CD14-positive monocyte (primary cell): ENCODE data around the gene BORCS8. TPM values are rescaled to one million over a fixed set of nuclear protein-coding genes. Genes with fewer than 3 reads are reported as not detected.
A peak's percentile ranks its signal among the peaks of the same experiment; 100 is the strongest.

Source experiments
- DNase-seq, 3 donors: peaks; one replicate each; pipeline ENCODE4 v3.0.0-alpha.2; 2011 to 2022
- H2AFZ ChIP-seq: 2 replicates; pipeline ENCODE4 v1.6.0; 2012; ENCODE audit warnings: mild to moderate bottlenecking, low read depth, low read length, inconsistent platforms; ENCODE audit not compliant: insufficient read depth, poor library complexity, severe bottlenecking
- H3K27ac ChIP-seq, 2 donors: 1 replicate in 1 of 2; 2 replicates in 1 of 2; pipeline ENCODE4 v1.5.1; 2012 to 2013; ENCODE audit warnings: low read length in 2 of 2, control low read depth in 1 of 2, inconsistent platforms in 1 of 2, low read depth in 1 of 2, mild to moderate bottlenecking in 1 of 2
- H3K27me3 ChIP-seq, 2 donors: one replicate each; pipeline versions ENCODE4 v1.6.0 to v1.6.1; 2011 to 2013; ENCODE audit warnings: low read length in 2 of 2; ENCODE audit not compliant: control insufficient read depth in 2 of 2, insufficient read depth in 2 of 2
- H3K36me3 ChIP-seq, 2 donors: replicated peaks in 1 of 2; 1 replicate in 1 of 2; 2 replicates in 1 of 2; pipeline versions ENCODE4 v1.5.1 to v1.6.1; 2012 to 2013; ENCODE audit warnings: low read length in 2 of 2, control low read depth in 1 of 2, inconsistent platforms in 1 of 2, mild to moderate bottlenecking in 1 of 2; ENCODE audit not compliant: insufficient read depth in 2 of 2, control insufficient read depth in 1 of 2
- H3K4me1 ChIP-seq, 2 donors: 1 replicate in 1 of 2; 2 replicates in 1 of 2; pipeline versions ENCODE4 v1.5.1 to v1.6.1; 2012 to 2013; ENCODE audit warnings: low read length in 2 of 2, control low read depth in 1 of 2, inconsistent platforms in 1 of 2, mild to moderate bottlenecking in 1 of 2, moderate library complexity in 1 of 2; ENCODE audit not compliant: insufficient read depth in 2 of 2, control insufficient read depth in 1 of 2
- H3K4me2 ChIP-seq: replicated peaks from 2 replicates; pipeline ENCODE3; 2012; ENCODE audit warnings: low read length, moderate library complexity, mild to moderate bottlenecking; ENCODE audit not compliant: poor library complexity, severe bottlenecking; ENCODE audit errors: extremely low read depth
- H3K4me3 ChIP-seq, 3 experiments: fragments of 200-600 bp in 1 of 3; sonication (generic) in 1 of 3; replicated peaks in 1 of 3; 1 replicate in 2 of 3; 2 replicates in 1 of 3; pipeline ENCODE4 v1.5.1; 2011 to 2013; ENCODE audit warnings: low read length in 3 of 3, mild to moderate bottlenecking in 3 of 3, control low read depth in 2 of 3, low read depth in 2 of 3, inconsistent platforms in 1 of 3, moderate library complexity in 1 of 3
- H3K79me2 ChIP-seq: 2 replicates; pipeline ENCODE4 v1.6.0; 2012; ENCODE audit warnings: mild to moderate bottlenecking, control low read depth, inconsistent platforms, low read length, moderate library complexity; ENCODE audit not compliant: insufficient read depth
- H3K9ac ChIP-seq: 2 replicates; pipeline ENCODE4 v1.6.0; 2017; ENCODE audit warnings: low read length, mild to moderate bottlenecking; ENCODE audit not compliant: insufficient read depth, poor library complexity, severe bottlenecking
- H3K9me3 ChIP-seq, 2 donors: replicated peaks in 1 of 2; 1 replicate in 1 of 2; 2 replicates in 1 of 2; pipeline versions ENCODE4 v1.5.1 to v1.6.1; 2012 to 2013; ENCODE audit warnings: low read length in 2 of 2, control low read depth in 1 of 2; ENCODE audit not compliant: control insufficient read depth in 1 of 2, insufficient read depth in 1 of 2
- H4K20me1 ChIP-seq: 2 replicates; pipeline ENCODE4 v1.6.0; 2012; ENCODE audit warnings: mild to moderate bottlenecking, low read length, control low read depth, moderate library complexity; ENCODE audit not compliant: insufficient read depth
- H3K27ac Mint-ChIP-seq, 7 donors: one replicate each; pipeline ENCODE4 v1.8.0; 2020; ENCODE audit warnings: mild to moderate bottlenecking in 7 of 7, mixed read lengths in 7 of 7, moderate library complexity in 6 of 7, inconsistent platforms in 2 of 7
- H3K27me3 Mint-ChIP-seq, 3 donors: one replicate each; pipeline ENCODE4 v1.8.0; 2021 to 2022; ENCODE audit warnings: low read depth in 3 of 3, mild to moderate bottlenecking in 3 of 3, mixed read lengths in 3 of 3, moderate library complexity in 3 of 3, inconsistent platforms in 1 of 3
- H3K36me3 Mint-ChIP-seq, 2 donors: one replicate each; pipeline ENCODE4 v1.8.0; 2020; ENCODE audit warnings: mixed read lengths in 2 of 2, inconsistent platforms in 1 of 2, mild to moderate bottlenecking in 1 of 2
- H3K4me1 Mint-ChIP-seq: one replicate; pipeline ENCODE4 v1.8.0; 2020; ENCODE audit warnings: mild to moderate bottlenecking, mixed read lengths
- H3K4me3 Mint-ChIP-seq, 2 donors: one replicate each; pipeline ENCODE4 v1.8.0; 2020; ENCODE audit warnings: mild to moderate bottlenecking in 2 of 2, mixed read lengths in 2 of 2, moderate library complexity in 1 of 2
- H3K9me3 Mint-ChIP-seq, 7 donors: one replicate each; pipeline ENCODE4 v1.8.0; 2020 to 2022; ENCODE audit warnings: mixed read lengths in 7 of 7, mild to moderate bottlenecking in 6 of 7, moderate library complexity in 6 of 7, inconsistent platforms in 2 of 7
- WGBS: methylation state at CpG from one replicate; pipeline ENCODE4 v1.1.5; 2013; ENCODE audit warnings: missing lambda C conversion rate; ENCODE audit not compliant: insufficient coverage; 5-methylcytosine and 5-hydroxymethylcytosine counted together
- intact Hi-C, 2 donors: fragments of 100-400 bp; cut with micrococcal nuclease; formaldehyde crosslinking; loops; one replicate each; pipeline versions ENCODE4 v1.15.0 to v1.15.1; 2023
- polyA plus RNA-seq, 3 donors: library from polyadenylated mRNA; depleted of rRNA in 1 of 3; unstranded in 2 of 3; stranded (reverse) in 1 of 3; fragments of 300-500 nt in 2 of 3; fragments of >200 nt in 1 of 3; fragmentation: Illumina TruSeq in 2 of 3; gene quantifications; 1 replicate in 2 of 3; 2 replicates in 1 of 3; pipeline ENCODE4 v1.2.3, GENCODE V29; 2012 to 2021
- TF ChIP-seq, protein P1 (sequence below): fragments of 200-600 bp; IDR thresholded peaks from one replicate; pipeline ENCODE4 v1.8.0; 2022; ENCODE audit warnings: antibody characterized with exemption, mild to moderate bottlenecking

The BORCS8 gene
- polyA plus RNA-seq, 3 donors = 31.6 to 44.1 (median 36.5) TPM

DNA sequence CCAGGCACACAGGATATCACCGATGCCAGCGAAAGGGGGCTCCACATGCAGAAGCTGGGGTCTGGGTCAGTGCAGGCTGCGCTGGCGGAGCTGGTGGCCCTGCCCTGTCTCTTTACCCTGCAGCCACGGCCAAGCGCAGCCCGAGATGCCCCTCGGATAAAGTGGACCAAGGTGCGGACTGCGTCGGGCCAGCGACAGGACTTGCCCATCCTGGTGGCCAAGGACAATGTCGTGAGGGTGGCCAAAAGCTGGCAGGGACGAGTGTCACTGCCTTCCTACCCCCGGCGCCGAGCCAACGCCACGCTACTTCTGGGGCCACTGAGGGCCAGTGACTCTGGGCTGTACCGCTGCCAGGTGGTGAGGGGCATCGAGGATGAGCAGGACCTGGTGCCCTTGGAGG is 27.0 kb upstream of the BORCS8 start:
- H3K4me3 Mint-ChIP-seq = no peak overlapping the region
- H3K27me3 Mint-ChIP-seq = peaks cover 28 to 41% (median 32%) of the 10 kb centered on the region in 3 donors
- TF ChIP-seq, protein P1, sequence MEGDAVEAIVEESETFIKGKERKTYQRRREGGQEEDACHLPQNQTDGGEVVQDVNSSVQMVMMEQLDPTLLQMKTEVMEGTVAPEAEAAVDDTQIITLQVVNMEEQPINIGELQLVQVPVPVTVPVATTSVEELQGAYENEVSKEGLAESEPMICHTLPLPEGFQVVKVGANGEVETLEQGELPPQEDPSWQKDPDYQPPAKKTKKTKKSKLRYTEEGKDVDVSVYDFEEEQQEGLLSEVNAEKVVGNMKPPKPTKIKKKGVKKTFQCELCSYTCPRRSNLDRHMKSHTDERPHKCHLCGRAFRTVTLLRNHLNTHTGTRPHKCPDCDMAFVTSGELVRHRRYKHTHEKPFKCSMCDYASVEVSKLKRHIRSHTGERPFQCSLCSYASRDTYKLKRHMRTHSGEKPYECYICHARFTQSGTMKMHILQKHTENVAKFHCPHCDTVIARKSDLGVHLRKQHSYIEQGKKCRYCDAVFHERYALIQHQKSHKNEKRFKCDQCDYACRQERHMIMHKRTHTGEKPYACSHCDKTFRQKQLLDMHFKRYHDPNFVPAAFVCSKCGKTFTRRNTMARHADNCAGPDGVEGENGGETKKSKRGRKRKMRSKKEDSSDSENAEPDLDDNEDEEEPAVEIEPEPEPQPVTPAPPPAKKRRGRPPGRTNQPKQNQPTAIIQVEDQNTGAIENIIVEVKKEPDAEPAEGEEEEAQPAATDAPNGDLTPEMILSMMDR = no peak
- no peak overlapping the region for H3K9ac ChIP-seq
- H3K36me3 Mint-ChIP-seq = no peaks in the 10 kb centered on the region
- intact Hi-C loops = no loop called here
- no peak overlapping the region for H3K4me3 ChIP-seq
- peaks cover 0 to 10% (median 3%) of the 10 kb centered on the region in 7 donors for H3K9me3 Mint-ChIP-seq
- H3K36me3 ChIP-seq = no peaks in the 10 kb centered on the region
- H3K4me2 ChIP-seq = no peak overlapping the region
- no peaks in the 10 kb centered on the region for H4K20me1 ChIP-seq
- no peak for DNase-seq
- no peak overlapping the region for H2AFZ ChIP-seq
- H3K4me1 Mint-ChIP-seq = no peaks in the 10 kb centered on the region
- H3K27me3 ChIP-seq = peaks cover 0 to 16% of the 10 kb centered on the region in 2 donors
- no peaks in the 10 kb centered on the region for H3K4me1 ChIP-seq
- peak overlapping the region in 1 of 7 donors; percentile 42 for H3K27ac Mint-ChIP-seq
- H3K9me3 ChIP-seq = peaks cover 0 to 2% of the 10 kb centered on the region in 2 donors
- no peak overlapping the region for H3K27ac ChIP-seq
- H3K79me2 ChIP-seq = no peaks in the 10 kb centered on the region
- 91% methylated on average over 21 of the region's 21 CpGs for WGBS

DNA sequence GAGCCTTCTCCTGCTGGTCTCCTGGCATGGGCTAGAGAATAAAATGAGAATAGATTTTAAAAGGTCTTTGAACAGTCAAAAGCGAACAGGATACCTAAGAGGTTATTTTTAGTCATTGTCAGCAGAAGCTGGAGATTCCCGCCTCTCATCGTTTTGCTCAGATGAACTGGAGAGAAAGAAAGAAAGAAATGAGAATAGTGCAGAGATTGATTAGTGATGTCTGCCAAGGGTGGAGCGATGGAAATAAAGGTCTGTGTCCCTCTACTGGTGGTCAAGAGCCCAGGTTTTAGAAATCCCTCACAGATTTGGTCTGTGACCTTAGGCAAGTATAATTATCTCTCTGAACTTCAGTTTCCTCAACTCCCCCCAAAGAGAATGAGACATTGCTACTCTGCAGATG is 25.1 kb upstream of the BORCS8 start:
- H3K4me3 Mint-ChIP-seq = peak overlapping the region in 1 of 2 donors; percentile 14
- H3K27me3 ChIP-seq = peaks cover 0 to 26% of the 10 kb centered on the region in 2 donors
- no peak overlapping the region for H3K27ac Mint-ChIP-seq
- H3K4me1 ChIP-seq = no peaks in the 10 kb centered on the region
- intact Hi-C loops = no loop called here
- H3K4me1 Mint-ChIP-seq = no peaks in the 10 kb centered on the region
- no peak overlapping the region for H2AFZ ChIP-seq
- H3K9me3 ChIP-seq = peaks cover 0 to 2% of the 10 kb centered on the region in 2 donors
- H3K79me2 ChIP-seq = no peaks in the 10 kb centered on the region
- H3K36me3 Mint-ChIP-seq = no peaks in the 10 kb centered on the region
- WGBS = 77% methylated on average over 4 of the region's 4 CpGs
- H4K20me1 ChIP-seq = no peaks in the 10 kb centered on the region
- no peak for DNase-seq
- peaks cover 36 to 48% (median 38%) of the 10 kb centered on the region in 3 donors for H3K27me3 Mint-ChIP-seq
- H3K9me3 Mint-ChIP-seq = peaks cover 0 to 10% (median 3%) of the 10 kb centered on the region in 7 donors
- no peaks in the 10 kb centered on the region for H3K36me3 ChIP-seq
- no peak overlapping the region for H3K9ac ChIP-seq
- H3K27ac ChIP-seq = no peak overlapping the region
- H3K4me3 ChIP-seq = no peak overlapping the region
- no peak overlapping the region for H3K4me2 ChIP-seq
- TF ChIP-seq, protein P1 = no peak
